CD4-positive, alpha-beta T cell treated with Interleukin-4 for 4 hours (primary cell): Measurements from ENCODE around the gene PROZ.

ENCODE experiments used
- DNase-seq: peaks from one replicate; pipeline ENCODE4 v3.0.0-alpha.2; 2020

The PROZ gene

DNA sequence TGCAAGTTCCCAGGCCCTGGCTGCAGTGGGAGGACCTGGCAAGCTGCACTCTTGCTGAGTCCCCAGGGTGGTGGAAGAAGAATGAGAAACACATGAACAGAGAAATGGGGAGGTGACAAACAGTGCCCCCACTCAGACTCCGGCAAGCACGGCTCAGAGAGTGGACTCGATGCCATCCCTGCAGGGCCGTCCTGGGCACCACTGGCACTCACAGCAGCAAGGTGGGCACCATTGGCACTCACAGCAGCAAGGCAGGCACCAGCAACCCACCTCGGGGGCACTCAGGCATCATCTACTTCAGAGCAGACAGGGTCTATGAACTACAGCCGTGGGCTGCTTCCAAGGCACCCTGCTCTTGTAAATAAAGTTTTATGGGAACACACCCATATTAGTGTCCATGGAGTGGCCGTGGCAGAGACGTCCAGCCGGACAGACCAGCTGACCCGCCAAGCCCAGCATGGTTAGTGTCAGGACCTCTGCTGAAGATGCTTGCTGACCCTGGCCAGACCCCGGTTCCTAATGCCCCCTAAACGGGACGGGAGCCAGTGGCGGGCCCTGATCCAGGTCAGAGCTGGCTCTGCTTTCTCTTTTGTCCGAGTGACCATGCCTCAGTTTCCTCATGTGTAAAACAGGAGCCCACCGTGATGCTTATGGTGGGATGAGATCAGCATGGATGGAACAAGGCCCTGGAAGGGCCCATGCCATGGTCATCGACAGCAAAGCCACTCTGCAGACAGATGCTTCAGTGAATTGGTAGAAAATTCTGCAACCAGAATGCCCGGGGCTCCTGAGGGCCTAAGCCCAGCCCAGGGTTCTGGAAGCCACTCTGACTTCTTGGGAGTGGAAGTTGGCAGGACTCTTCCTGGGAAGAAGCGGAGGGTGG, 37.9 kb upstream of the PROZ start:
- no peak for DNase-seq

DNA sequence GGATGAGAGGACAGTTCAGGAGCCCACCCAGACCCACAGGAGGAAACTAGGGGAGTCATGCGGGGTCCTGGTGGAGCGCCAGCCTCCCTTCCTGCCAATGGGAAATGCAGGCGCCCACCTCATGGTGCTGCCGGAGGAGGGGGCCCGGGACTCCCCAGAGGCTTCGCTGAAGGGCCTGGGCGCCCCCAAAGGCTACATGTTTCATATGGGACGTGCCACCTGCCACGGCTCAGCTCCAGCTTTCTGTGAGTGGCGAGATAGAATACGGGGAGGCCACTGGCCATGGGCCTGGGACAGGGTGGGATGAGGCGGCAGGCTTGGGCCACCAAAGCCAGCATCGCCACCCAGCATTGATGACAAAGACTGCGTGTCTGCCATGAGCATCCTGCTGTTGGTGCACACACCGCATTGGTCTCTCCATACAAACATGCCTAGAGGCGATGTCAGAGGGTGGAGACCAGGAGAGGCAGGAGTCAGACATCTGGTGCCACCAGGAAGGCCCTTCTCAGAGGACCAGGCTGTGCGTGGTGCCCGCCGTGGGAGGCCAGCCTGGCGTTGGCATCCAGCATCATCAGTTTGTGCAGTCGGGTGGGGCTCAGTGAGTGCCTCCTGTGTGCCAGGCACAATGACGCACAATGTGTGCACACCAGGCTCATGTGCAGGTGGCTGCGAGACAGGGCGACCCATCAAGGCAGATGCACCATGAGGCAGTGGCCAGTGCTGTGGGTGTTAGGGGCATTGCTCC, 37.1 kb upstream of the PROZ start:
- no peak for DNase-seq

DNA sequence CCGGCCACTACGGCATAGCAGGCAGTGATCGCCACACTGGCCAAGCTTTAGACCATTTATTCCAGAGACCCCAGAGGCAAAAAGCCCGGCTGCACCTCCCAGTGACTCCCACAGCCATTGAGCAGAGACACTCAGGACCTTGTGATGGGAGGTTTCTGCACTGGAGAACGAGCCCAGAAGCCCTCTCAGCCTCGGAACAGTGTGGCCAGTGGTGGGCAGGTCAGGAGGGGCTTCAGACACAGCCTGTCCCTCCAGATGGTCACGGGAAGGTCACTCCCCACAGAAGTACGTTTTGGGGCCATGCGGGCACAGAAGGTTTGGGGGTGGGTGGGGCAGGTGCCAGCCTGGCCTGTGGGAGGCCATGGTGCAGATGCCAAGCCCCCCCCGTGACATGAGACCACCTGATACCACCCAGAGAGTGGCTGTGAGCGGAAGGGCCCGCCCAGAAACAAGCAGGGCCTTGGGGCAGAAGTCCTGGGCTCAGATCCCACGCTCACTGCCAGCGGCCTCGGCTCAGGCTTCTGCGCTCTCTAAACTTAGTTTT, 36.4 kb upstream of the PROZ start:
- no peak for DNase-seq

DNA sequence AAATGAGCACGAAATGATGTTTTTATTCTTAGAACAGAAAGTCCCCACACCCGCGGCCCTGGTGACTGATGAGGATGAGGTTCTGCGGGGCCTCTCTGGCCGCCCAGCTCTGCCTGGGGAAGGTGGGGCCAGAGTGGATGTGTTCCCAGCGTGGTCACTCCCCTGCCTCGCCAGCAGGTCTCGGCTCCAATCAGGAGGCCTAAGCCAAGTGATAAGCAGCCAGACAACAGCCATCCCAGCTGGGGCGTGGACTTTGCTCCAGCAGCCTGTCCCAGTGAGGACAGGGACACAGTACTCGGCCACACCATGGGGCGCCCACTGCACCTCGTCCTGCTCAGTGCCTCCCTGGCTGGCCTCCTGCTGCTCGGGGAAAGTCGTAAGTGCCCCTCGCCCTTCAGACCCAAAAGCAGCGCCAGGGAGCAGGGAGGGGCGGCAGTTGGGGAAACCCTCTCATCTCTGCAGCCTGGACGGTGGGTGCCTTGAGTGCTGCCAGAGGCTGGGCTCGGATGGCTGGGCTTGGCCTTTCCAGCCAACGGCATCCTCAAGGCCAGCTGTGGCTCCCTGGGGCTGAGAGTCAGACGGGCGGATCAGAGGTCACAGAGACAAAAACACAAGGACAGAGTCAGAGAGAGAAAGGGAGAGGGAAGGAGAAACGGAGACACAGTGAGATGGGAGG, 35.8 kb upstream of the PROZ start, which contains the start of gene F10:
Gene F10 (plus strand): TSS at position 250 of the 676 bp plus-strand sequence. CDS start 57 bp downstream, at position 307.
- no peak for DNase-seq

DNA sequence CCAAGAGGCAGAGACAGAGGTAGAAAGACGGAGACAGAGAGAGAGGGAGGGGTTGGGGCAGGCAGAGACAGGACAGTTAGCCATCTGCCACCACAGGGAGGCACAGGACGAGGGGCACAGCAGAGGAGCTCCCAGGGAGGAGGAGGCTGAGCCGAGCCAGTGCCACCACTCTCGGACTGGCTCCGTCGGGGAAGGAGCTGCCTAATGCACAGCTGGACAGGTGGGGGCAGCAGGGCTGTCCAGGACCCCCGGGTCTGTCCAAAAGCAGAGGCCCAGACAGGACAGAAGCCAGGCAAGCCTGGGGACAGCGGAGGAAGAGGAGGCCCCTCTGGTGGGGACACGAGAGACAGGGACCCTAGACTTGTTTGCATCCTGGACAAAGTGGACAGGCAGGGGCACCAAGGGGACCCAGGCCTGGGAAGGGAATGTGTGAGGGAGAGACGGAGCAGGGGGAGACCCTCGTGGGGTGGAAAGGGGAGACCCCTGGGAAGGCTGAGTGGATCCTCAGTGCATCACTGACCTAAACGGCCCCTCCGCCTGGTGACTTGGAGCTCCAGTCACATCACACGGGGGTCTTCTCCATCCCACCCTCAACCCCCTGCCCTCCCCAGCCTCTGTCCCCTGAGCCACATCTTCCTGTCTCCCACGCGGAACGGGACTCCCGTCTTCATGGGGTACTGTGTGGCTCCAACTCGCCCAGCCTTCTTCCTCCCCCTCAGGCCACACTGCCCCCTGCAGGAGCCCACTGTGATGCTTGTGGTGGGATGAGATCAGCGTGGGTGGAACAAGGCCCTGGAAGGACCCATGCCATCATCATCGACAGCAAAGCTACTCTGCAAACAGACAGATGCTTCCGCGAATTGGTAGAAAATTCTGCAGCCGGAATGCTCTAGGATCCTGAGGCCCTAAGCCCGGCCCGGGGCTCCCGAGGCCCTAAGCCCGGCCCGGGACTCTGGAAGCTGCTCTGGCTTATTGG, 34.9 kb upstream of the PROZ start:
- DNase-seq, result no peak

DNA sequence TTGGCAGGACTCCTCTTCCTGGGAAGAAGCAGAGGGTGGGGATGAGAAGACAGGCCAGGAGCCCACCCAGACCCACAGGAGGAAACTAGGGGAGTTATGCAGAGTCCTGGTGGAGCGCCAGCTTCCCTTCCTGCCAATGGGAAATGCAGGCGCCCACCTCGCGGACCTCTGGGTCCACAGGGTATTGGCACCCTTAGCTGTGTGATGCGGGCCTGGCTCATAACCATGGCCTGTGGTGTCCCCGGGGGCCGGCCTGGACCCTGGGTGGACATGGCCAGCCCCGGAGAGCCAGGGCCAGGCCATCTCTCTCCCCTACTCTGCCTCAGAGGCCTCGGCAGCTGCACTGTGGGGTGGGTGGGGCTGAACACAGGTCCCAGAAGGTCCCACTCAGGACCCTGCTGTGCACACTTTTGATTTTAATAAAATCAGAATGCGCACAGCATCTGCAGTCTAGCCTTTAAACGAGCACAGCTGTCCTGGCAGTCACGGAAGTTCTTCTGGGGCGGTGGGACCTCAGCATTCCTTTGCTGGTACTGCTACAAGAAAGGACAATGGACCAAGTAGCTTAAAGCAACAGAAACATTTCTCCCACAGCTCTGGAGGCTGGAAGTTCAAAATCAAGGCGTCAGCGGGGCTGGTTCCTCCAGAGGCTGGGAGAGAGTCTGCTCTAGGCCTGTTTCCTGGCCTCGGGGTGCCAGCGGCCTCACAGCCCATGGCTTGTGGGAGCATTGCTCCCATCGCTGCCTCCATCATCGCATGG, 34.1 kb upstream of the PROZ start:
- DNase-seq, result no peak

DNA sequence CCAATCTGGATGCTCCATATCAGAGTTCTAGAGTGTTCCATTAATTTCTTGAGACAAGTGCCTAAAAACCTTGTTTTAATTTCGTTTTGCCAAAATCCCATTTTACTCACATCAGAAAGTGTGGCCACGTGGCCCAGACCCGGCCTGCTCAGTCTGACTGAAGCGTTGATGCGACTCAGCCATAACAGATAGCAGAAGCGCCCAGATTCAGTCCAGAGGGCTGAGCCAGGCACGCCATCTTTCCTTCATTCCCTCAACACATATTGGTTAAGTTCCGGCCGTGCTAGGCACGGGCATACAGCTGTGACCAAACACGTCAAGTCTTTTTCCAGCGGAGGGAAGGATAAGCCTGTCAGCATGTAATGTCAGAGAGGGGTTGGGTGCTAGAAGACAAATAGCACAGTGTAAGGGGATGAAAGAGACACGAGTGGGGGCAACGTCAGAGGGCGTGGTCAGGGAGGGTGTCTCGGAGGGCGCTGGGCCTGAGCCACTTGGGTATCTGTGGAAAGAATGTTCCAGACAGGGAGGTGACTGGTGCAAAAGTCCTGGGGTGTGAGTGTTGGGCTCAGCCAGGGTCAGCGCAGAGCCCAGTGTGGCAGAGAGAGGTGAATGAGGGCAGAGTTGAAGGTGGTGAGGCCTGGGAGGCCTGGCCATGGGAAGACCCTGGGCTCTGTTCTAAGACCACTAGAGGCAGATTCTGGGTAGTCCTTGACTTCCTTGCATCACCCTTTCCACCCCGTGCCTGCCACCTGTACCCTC, 32.8 kb upstream of the PROZ start:
- DNase-seq, result no peak

DNA sequence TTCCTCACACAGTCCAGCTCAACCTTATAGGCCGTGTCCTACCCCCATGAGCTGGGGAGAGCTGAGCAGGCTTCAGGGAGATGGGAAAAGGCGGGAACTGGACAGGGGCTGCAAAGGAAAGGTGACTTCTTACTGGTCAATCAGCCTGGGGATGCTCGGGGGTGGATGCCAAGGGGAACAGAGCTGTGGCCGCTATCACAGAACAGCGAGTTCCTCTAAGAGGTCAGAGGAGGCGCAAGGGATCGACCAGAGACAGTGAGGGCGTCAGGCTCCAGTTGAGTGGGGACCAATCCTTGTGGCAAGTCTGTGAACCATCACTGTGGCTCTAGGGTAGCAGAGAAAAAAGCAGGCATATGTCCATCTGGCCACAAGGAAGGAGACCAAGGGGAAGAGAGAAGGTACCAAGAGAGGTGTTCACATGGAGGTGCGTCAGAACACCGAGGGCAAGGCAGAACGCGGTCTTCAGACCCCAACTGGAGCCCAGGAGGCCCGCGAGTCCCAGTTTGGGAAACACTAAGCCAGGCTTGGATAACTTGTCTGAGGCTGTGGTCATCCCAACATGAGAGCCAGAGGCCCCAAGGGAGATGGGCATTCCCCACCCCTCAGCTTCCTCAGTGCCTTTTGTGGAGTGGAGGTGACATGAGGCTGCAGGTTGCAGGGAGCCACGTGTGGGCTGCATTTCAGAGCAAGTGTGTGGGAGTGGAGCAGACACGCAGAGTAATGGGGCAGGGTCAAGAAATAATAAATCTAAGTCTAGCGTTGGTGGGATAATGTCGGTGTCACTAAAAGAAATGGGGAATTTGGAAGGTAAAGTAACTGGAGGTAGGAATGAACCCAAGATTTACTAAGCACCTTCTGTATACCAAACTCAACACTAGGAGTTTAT, 31.9 kb upstream of the PROZ start:
- DNase-seq, result no peak

DNA sequence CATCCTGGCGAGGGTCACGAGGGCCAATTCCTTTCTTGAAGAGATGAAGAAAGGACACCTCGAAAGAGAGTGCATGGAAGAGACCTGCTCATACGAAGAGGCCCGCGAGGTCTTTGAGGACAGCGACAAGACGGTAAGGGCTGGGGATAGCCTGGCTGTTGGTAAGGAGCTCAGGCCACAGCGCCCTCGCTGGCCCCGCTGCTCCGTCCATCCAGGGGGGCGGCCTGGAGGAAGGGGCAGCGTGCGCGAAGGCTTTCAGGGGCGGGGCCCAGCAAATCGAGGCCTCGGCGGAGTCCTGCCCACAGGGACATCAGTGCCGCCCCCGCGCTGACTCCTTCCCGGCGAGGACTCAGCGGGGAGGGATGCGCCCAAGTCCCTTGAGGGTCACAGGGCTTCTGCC, 29.0 kb upstream of the PROZ start:
- DNase-seq, result no peak

DNA sequence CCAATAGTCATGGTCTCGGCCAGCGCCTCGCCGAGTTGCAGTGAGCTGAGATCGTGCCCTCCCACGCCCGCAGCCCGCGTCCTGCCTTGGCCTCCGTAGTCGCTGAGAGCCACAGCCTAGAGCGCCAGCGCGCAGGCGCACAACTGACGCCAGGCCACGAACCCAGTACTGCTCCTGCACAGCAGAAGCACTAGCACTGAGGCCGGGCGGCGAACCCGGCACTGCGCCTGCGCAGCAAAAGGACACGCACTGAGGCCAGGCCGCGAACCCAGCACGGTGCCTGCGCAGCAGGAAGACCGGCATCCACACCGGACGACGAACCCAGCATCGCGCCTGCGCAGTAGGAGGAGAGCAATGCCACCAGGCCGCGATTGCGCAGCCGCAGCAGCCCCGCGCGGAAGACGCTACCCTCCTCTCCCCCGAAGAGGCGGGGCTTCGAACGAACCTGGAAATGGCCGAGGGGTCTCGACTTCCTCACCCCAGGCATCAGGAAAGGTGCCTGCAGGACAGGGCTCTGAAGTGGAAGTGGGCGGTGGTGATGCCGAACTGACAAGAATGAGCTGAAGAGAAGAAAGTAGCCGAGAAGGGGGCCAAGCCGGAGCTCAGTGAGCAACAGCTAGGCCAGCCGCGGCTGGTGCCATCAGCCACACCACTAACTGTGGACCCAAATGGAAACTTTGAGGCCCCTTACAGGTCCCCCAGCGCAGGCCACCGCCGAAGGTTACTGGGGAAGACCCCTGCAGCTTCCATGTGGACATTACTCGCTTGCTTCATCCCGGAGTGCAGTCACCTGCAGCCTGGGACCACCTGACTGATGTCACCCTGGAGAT, 28.3 kb upstream of the PROZ start:
- DNase-seq, result peak; percentile 21

DNA sequence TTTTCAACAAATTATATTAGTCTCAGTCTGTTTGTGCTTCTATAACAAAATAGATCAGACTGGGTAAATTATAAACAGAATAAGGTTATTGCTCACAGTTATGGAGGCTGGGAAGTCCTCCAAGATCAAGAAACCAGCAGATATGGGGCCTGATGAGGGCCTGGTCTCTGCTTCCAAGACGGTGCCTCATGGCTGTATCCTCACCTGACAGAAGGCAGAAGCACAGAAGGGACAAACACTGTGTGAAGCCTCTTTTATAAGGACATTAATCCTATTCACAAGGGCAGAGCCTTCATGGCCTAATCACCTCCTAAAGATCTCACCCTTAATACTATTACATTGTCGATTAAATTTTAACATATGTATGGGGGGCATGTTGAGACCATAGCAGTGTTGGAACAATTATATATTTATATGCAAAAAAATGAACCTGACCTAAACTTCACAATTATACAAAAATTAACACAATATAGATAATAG, 23.1 kb upstream of the PROZ start:
- no peak for DNase-seq

DNA sequence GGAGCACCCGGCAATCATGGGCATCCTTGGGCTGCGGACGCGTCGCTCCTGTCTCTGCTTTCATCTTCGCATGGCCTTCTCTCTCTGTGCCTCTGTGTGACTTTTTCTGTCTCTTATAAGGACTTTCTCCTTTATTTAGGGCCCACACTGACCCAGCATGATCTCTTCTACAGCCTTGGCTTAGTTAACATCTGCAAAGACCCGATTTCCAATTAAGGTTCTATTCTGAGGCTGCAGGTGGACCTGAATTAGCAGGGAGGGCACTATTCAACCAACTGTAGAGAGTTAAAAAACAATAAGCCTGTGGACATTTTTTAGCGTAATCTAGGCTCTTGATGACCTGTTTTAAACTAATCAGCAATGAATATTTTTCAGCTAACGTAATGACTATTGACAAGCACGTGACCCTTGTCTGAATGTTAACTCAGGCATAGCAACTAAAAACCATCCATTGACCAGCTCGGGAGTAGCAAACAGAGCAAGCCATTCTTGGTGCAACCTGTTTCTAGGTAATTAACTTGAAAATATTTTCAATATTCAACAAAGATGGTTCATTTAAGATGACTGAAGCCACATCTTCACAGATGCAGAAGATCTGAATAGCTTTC, 20.7 kb upstream of the PROZ start:
- DNase-seq, result no peak

DNA sequence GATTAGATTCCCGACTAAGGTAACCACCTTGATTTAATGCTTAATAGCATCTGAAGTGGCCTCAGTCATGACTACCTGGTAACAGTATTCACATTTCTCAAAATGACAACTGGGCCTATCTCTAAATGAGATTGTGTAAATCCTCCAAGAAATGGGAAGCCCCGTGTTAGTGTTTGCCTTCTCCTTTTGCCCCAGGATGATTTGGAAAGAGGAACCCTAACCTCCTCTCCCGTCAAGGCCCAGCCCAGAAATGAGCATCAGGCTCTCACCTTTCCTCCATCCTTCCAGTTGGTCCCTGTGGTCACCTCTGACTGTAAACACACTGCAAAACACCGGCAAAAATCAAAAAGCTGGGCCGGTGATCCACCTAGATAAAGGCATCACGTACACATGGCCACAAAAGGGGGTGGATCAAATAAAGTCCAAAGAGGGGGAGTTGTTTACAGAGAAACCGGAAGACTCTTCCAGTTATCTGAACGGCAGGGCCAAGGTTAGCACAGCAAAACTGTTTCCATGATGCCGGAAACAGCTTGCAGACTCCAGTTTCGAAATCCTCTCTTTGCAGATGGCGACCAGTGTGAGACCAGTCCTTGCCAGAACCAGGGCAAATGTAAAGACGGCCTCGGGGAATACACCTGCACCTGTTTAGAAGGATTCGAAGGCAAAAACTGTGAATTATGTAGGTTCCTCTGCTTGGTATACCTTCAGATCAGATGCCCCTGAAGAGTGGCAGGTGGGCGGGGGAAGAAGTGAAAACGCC, 19.5 kb upstream of the PROZ start:
- DNase-seq, result no peak

DNA sequence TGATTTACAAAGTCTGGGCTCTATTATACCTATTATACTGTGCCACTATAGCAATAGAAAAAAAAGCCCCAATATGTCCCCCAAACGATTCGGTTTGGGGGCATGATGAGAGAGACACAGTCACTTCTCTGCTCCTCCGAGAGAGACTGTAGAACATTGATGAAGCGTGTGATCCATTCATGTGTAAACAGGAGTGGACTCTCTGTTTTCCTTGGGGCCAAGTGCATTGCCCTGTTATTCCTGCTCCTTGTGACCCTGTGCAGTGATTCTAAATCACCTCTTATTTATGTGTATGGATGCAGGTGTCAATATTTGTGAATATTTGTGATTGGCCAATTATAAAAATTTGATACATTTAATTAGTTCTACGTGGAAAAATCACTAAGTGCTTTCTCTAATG, 18.9 kb upstream of the PROZ start:
- no peak for DNase-seq

DNA sequence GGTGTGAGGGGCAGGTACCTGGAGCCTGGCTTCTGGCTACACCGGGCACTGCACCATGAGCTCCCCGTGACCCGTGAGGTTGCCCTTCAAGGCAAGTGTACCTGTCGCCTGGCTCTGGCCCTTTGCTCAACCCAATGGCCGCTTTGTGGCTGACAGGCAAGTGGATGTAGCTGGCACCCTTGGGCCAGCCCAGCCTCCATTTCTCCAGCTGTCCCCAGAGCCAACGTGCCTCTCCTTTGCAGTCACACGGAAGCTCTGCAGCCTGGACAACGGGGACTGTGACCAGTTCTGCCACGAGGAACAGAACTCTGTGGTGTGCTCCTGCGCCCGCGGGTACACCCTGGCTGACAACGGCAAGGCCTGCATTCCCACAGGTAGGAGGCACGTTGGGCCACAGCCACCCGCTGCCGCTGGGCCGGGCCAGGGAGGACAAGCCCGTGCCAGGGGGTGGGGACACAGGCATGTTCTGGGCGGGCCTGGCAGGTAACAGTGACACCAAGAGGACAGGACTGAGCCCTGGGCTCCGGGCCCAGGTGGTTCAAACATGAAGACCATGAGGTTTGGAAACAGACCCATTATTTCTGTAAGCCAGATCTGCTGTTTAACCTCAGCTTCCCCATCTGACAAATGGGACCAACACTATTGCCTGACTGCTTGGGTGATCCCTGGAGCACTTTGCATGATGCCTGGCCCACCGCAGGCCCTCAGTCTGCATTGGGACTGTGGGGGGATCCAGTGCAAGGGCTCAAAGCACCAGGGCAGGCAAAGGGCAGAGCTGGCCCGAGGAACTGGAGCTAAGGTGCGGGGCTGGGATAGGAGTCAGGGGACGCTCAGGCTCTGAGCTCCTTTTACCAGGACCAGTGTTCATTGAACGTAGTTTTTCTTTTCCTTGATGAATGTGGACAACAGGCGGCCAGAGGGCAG, 17.5 kb upstream of the PROZ start:
- DNase-seq, result no peak

DNA sequence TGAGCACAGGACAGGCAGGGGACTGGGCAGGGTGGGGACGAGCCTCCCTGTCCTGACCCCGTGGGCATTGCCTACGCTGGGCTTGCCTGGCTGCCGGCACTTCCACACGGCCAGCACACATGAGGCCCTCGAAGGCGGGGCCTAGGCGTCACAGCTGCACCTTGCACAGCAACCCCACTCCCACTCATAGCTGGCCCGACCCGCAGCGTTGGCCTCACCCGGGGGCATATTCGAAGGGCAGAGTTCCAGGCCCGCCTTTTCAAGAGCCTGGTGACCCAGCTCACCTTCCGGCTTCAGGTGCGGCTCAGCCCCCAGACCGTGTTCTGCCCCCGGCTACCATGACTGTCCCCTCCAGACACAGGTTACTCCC, 16.9 kb upstream of the PROZ start:
- DNase-seq, result no peak
